Central memory CD8-positive, alpha-beta T cell (primary cell): ENCODE results near the gene CEP57L1.
"Not testable (repeated sequence)": the region's sequence is repeated elsewhere in the genome, so short reads cannot be mapped to it uniquely, and the experiment has no call there.

ENCODE experiments used
- ATAC-seq: fragments of 150-1000 bp; cut with Tn5 transposase; replicated peaks from 2 replicates; pipeline ENCODE4 v1.10.0; 2022; ENCODE audit warnings: mild to moderate bottlenecking, moderate FRiP score, moderate number of reproducible peaks; ENCODE audit not compliant: poor library complexity, severe bottlenecking; ENCODE audit errors: extremely low read depth
- DNase-seq, 2 donors: peaks; one replicate each; pipeline ENCODE4 v3.0.0; 2021; ENCODE audit warnings: low spot score in 2 of 2
- H3K27ac Mint-ChIP-seq: one replicate; pipeline ENCODE4 v1.8.0; 2022; ENCODE audit warnings: low read depth, mild to moderate bottlenecking, moderate library complexity, mixed read lengths
- H3K27me3 Mint-ChIP-seq: one replicate; pipeline ENCODE4 v1.8.0; 2022; ENCODE audit warnings: mixed read lengths
- H3K36me3 Mint-ChIP-seq: one replicate; pipeline ENCODE4 v1.8.0; 2022; ENCODE audit warnings: mild to moderate bottlenecking, moderate library complexity, mixed read lengths; ENCODE audit not compliant: insufficient read depth
- H3K4me1 Mint-ChIP-seq: one replicate; pipeline ENCODE4 v1.8.0; 2022; ENCODE audit warnings: mixed read lengths
- H3K4me3 Mint-ChIP-seq: one replicate; pipeline ENCODE4 v1.8.0; 2022; ENCODE audit warnings: mild to moderate bottlenecking, moderate library complexity, mixed read lengths
- H3K9me3 Mint-ChIP-seq: one replicate; pipeline ENCODE4 v1.8.0; 2022; ENCODE audit warnings: mixed read lengths

Gene CEP57L1

DNA sequence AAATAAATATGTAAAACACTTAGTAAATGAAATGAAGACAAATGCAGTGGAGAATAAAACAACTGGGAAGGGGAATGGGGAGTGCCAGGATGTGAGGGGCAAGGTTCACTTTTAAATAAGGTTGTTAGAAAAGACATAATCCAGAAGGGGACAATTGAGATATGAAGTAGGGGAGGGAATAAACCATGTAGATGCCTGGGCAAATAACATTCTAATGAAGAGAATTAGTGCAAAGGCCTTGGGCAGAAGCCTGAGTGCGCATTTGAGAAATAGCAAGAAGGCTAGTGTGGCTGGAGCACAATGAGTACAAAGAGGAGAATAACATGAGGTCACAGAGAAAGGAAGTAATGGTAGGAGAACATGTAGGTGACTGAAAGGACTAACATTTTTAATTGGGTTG lies 2.4 kb downstream of the CEP57L1 start:
- Mint-ChIP-seq H3K4me3 (no peak overlapping the region), H3K4me1 (peaks cover 46% of the 10 kb centered on the region)

GRCh38 chr6:109102762-109103161 lies 7.5 kb downstream of the CEP57L1 start:
- no peak for DNase-seq
- ATAC-seq: no peak
- no peak overlapping the region for H3K4me3 Mint-ChIP-seq
- no peaks in the 10 kb centered on the region for H3K27me3 Mint-ChIP-seq
- H3K27ac Mint-ChIP-seq: no peak overlapping the region
- peaks cover 8% of the 10 kb centered on the region for H3K36me3 Mint-ChIP-seq
- peaks cover 10% of the 10 kb centered on the region for H3K4me1 Mint-ChIP-seq
- H3K9me3 Mint-ChIP-seq: no peaks in the 10 kb centered on the region

More for the DNA sequence above, 2.4 kb downstream of the CEP57L1 start:
- Mint-ChIP-seq H3K9me3 (no peaks in the 10 kb centered on the region), H3K36me3 (peaks cover 17% of the 10 kb centered on the region), H3K27me3 (no peaks in the 10 kb centered on the region), H3K27ac (no peak overlapping the region)
- no peak for DNase-seq
- ATAC-seq: no peak

DNA sequence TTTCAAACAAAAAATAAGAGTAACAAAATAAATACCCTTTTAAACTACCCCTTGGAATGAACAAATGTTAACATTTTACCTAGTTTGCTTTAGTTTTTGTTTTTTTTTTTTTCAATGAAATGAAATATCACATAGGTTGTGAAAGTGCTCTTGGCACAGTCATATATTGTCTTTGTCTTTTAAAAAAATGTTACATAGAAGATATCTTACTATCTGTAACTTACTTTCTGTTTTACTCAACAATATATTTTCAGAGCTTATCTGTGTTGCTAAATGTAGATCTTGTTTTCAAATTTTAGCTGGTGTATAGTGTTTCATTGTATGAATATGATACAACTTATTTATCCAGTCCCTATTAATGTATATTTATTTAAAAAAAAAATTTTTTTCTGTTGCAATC lies 8.6 kb downstream of the CEP57L1 start:
- DNase-seq: no peak
- peaks cover 8% of the 10 kb centered on the region for H3K36me3 Mint-ChIP-seq

DNA sequence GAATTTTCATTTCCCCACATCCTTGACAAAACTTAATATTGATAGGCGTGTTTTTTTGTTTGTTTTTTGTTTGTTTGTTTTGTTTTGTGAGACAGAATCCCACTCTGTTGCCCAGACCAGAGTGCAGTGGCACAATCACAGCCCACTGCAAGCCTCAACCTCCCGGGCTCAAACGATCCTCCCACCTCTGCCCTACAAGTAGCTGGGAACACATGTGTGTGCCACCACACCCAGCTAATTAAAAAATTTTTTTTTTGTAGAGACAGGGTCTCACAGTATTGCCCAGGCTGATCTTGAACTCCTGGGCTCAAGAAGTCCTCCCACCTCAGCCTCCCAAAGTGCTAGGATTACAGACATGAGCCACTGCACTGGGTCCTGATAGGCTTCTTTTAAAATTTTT lies 9.2 kb downstream of the CEP57L1 start:
- Mint-ChIP-seq H3K9me3 (no peaks in the 10 kb centered on the region), H3K4me3 (no peak overlapping the region), H3K27ac (no peak overlapping the region), H3K27me3 (no peaks in the 10 kb centered on the region), H3K4me1 (no peaks in the 10 kb centered on the region), H3K36me3 (peaks cover 6% of the 10 kb centered on the region)
- no peak for DNase-seq
- no peak for ATAC-seq

More for the DNA sequence above, 8.6 kb downstream of the CEP57L1 start:
- H3K4me1 Mint-ChIP-seq: peaks cover 4% of the 10 kb centered on the region
- H3K27ac Mint-ChIP-seq: no peak overlapping the region
- H3K9me3 Mint-ChIP-seq: no peaks in the 10 kb centered on the region
- no peak for ATAC-seq
- no peak overlapping the region for H3K4me3 Mint-ChIP-seq
- H3K27me3 Mint-ChIP-seq: no peaks in the 10 kb centered on the region

DNA sequence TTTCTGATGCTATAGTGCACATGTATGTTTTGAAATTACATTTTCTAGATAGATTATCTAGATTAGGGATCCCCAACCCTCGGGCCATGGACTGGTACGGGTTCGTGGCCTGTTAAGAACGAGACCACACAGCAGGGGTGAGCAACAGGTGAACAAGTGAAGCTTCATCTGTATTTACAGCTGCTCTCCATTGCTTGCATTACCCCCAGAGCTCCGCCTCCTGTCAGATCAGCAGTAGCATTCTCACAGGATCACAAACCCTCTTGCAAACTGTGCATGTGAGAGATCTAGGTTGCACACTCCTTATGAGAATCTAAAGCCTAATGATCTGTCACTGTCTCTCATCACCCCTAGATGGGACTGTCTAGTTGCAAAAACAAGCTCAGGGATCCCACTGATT lies 10.4 kb downstream of the CEP57L1 start:
- Mint-ChIP-seq H3K27me3 (no peaks in the 10 kb centered on the region), H3K4me1 (no peaks in the 10 kb centered on the region), H3K27ac (no peak overlapping the region), H3K9me3 (no peaks in the 10 kb centered on the region), H3K4me3 (no peak overlapping the region), H3K36me3 (peaks cover 5% of the 10 kb centered on the region)
- ATAC-seq (no peak), DNase-seq (no peak)

DNA sequence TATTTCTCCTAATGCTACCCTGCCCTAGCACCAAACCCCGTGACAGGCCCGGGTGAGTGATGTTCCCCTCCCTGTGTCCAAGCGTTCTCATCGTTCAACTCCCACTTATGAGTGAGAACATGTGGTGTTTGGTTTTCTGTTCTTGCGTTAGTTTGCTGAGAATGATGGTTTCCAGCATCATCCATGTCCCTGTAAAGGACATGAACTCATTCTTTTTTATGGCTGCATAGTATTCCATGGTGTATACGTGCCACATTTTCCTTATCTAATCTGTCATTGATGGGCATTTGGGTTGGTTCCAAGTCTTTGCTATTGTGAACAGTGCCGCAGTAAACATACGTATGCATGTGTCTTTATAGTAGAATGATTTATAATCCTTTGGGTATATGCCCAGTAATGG lies 14.4 kb downstream of the CEP57L1 start:
- H3K4me1 Mint-ChIP-seq: peaks cover 24% of the 10 kb centered on the region
- H3K27me3 Mint-ChIP-seq, H3K4me3 Mint-ChIP-seq, H3K9me3 Mint-ChIP-seq, DNase-seq, H3K27ac Mint-ChIP-seq, ATAC-seq, H3K36me3 Mint-ChIP-seq: not testable (repeated sequence)

GRCh38 chr6:109112663-109113062 lies 17.4 kb downstream of the CEP57L1 start:
- not testable (repeated sequence) for ATAC-seq, H3K27me3 Mint-ChIP-seq, H3K9me3 Mint-ChIP-seq, H3K36me3 Mint-ChIP-seq, DNase-seq, H3K27ac Mint-ChIP-seq, H3K4me3 Mint-ChIP-seq
- H3K4me1 Mint-ChIP-seq: peaks cover 24% of the 10 kb centered on the region

DNA sequence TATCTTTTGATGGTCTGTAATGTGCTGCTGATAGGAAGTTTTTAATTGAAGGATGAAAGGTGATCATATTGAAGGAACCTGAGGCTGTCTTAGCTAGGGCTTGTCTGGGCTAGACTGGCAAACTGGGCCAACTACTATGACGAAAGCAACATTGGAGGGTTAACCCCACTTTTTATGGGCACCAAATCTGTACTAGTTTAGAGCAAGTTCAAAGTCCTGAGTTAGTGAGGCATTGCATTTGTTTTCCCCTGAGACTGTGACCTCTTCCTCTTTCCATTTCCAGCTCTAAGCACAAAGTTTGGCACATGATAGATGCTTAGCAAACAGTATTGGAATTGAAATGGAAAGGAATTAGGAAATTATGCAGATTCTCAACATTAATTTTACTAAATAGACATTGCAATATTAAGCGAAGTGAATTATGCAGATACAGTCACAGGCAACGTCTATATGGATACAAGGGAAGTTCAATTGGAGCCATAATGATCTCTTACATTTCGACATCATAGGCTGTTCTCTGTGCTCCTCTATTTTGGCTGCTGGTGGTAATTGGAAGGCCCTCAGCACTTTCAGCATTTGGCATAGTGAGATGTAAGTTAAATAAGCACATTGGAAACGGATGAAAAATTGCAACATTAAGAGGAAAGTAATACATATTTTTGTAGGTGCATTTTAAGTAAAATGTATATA lies 22.2 kb downstream of the CEP57L1 start:
- Mint-ChIP-seq H3K9me3 (no peaks in the 10 kb centered on the region), H3K4me3 (no peak overlapping the region), H3K27me3 (no peaks in the 10 kb centered on the region), H3K27ac (no peak overlapping the region), H3K36me3 (peaks cover under 1% of the 10 kb centered on the region), H3K4me1 (peaks cover 38% of the 10 kb centered on the region)
- DNase-seq (no peak), ATAC-seq (no peak)

DNA sequence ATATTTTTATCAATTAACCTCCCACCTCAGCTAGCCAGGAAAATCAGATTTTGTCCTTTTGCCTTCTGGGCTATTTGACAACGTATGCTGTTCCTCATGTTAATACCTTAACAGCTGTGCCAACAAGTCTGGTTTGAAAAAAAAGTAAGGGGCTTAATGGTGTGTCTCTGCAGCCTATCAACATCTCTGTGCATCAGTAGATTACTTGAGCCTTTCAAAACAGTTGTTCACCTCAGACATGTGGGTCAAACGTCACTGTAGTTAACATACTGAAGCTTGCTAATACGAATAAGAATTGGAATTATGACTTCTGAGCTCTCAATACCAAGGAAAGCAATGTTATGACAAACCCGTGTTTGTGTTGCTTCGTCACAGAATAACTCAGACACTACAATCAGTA lies 23.0 kb downstream of the CEP57L1 start:
- DNase-seq: no peak
- Mint-ChIP-seq H3K27me3 (no peaks in the 10 kb centered on the region), H3K27ac (no peak overlapping the region), H3K4me3 (no peak overlapping the region), H3K9me3 (no peaks in the 10 kb centered on the region), H3K4me1 (peaks cover 32% of the 10 kb centered on the region), H3K36me3 (no peaks in the 10 kb centered on the region)
- ATAC-seq: no peak

DNA sequence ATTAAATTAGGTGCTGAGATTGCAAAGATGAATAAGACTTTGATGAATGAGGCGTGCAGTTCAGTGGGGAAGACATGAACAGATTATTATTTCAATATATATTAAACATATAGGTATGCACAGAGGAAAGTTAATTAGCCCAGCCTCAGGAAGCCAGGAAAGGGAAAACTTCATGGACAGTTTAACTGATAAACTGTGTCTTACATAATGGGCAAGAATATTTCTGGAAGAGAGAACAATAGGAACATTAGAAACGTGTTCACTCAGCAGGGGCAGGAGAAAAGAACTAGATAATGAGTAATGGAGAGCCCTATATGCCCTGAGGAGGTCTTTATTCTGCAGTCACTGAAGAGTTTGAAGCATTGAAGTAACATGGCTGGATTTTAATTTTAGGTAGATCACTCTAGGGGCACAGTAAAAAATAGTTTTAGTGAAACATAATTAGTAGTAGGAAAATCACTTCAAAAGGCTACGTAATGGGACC lies 23.6 kb downstream of the CEP57L1 start:
- no peaks in the 10 kb centered on the region for H3K36me3 Mint-ChIP-seq
- H3K4me3 Mint-ChIP-seq: no peak overlapping the region
- no peak for ATAC-seq
- no peaks in the 10 kb centered on the region for H3K9me3 Mint-ChIP-seq
- DNase-seq: no peak
- H3K4me1 Mint-ChIP-seq: peaks cover 32% of the 10 kb centered on the region
- H3K27ac Mint-ChIP-seq: no peak overlapping the region
- H3K27me3 Mint-ChIP-seq: no peaks in the 10 kb centered on the region

- H3K36me3 Mint-ChIP-seq: no peaks in the 10 kb centered on the region
- no peak overlapping the region for H3K4me3 Mint-ChIP-seq
- DNase-seq: no peak
- H3K4me1 Mint-ChIP-seq: peaks cover 27% of the 10 kb centered on the region
- no peak for ATAC-seq
- no peaks in the 10 kb centered on the region for H3K27me3 Mint-ChIP-seq
- no peaks in the 10 kb centered on the region for H3K9me3 Mint-ChIP-seq
- H3K27ac Mint-ChIP-seq: no peak overlapping the region
These were observed 26.1 kb downstream of the CEP57L1 start for GRCh38 chr6:109121411-109121810.

DNA sequence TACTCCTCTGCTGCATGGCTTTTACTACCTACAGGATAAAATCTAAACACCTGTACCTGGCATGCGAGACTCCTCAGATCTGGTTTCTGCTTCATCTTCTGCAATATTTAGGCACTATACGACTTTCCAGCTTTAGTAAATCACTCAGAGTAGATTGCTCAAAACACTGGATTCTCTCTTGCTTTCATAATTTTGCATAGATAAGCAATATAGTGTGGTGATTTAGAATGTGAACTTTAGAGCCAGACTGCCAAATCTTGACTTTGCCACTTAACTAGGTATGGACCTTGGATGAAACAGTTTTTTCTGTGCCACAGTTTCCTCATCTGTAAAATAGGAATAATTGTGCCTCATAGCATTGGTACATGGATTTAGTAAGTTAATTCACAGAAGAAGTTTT lies 28.9 kb downstream of the CEP57L1 start:
- no peaks in the 10 kb centered on the region for H3K9me3 Mint-ChIP-seq
- DNase-seq (no peak), ATAC-seq (no peak)
- no peak overlapping the region for H3K27ac Mint-ChIP-seq
- no peaks in the 10 kb centered on the region for H3K27me3 Mint-ChIP-seq
- no peak overlapping the region for H3K4me3 Mint-ChIP-seq
- peaks cover 21% of the 10 kb centered on the region for H3K4me1 Mint-ChIP-seq
- no peaks in the 10 kb centered on the region for H3K36me3 Mint-ChIP-seq

GRCh38 chr6:109125504-109125903 lies 30.2 kb downstream of the CEP57L1 start:
- H3K27me3 Mint-ChIP-seq: no peaks in the 10 kb centered on the region
- H3K36me3 Mint-ChIP-seq: no peaks in the 10 kb centered on the region
- ATAC-seq: no peak
- H3K4me1 Mint-ChIP-seq: peaks cover 11% of the 10 kb centered on the region
- H3K4me3 Mint-ChIP-seq: no peak overlapping the region
- no peak for DNase-seq
- no peaks in the 10 kb centered on the region for H3K9me3 Mint-ChIP-seq
- no peak overlapping the region for H3K27ac Mint-ChIP-seq
